ENCODE results near the gene TRIM8.

TRIM8 gene

GRCh38 chr10:102641880-102642735, 2.2 kb upstream of the TRIM8 start:
- no peak for TF ChIP-seq CTCF (IDR thresholded peaks at IDR 0.05; ENCODE audit: low read depth, low read length, missing control alignments)
- peak; percentile 90 for DNase-seq (ENCODE audit: low read depth)
- peak overlapping the region; percentile 67 for H3K4me3 ChIP-seq (ENCODE audit: low read depth, low read length)

- no peak for TF ChIP-seq CTCF (IDR thresholded peaks at IDR 0.05; ENCODE audit: low read depth, low read length, missing control alignments)
- H3K4me3 ChIP-seq (ENCODE audit: low read depth, low read length) = peak overlapping the region; percentile 67
- DNase-seq (ENCODE audit: low read depth) = no peak
Measured at GRCh38 chr10:102642736-102643335, 1.4 kb upstream of the TRIM8 start.

- DNase-seq (ENCODE audit: low read depth) = no peak
- H3K4me3 ChIP-seq (ENCODE audit: low read depth, low read length) = peak overlapping the region; percentile 67
- TF ChIP-seq CTCF (IDR thresholded peaks at IDR 0.05; ENCODE audit: low read depth, low read length, missing control alignments) = no peak
Measured at GRCh38 chr10:102643336-102644065, 778 bp upstream of the TRIM8 start.

GRCh38 chr10:102644646-102645387, 538 bp downstream of the TRIM8 start:
- H3K4me3 ChIP-seq (ENCODE audit: low read depth, low read length) = peak overlapping the region; percentile 67
- no peak for DNase-seq (ENCODE audit: low read depth)
- TF ChIP-seq CTCF (IDR thresholded peaks at IDR 0.05; ENCODE audit: low read depth, low read length, missing control alignments) = peak; percentile 61

GRCh38 chr10:102645388-102645740, 1.1 kb downstream of the TRIM8 start:
- peak overlapping the region; percentile 67 for H3K4me3 ChIP-seq (ENCODE audit: low read depth, low read length)
- no peak for TF ChIP-seq CTCF (IDR thresholded peaks at IDR 0.05; ENCODE audit: low read depth, low read length, missing control alignments)
- no peak for DNase-seq (ENCODE audit: low read depth)

GRCh38 chr10:102645741-102646609, 1.7 kb downstream of the TRIM8 start:
- no peak for TF ChIP-seq CTCF (IDR thresholded peaks at IDR 0.05; ENCODE audit: low read depth, low read length, missing control alignments)
- peak; percentile 82 for DNase-seq (ENCODE audit: low read depth)
- H3K4me3 ChIP-seq (ENCODE audit: low read depth, low read length) = peak overlapping the region; percentile 67

Measured in GM12864 (cell line).